GM18505 (cell line): ENCODE data around the gene CROCC.

Experiments used
- ATAC-seq: cut with Tn5 transposase; IDR thresholded peaks from one replicate; pipeline ENCODE4 v1.9.1; 2021; ENCODE audit not compliant: unreplicated experiment
- POLR2A ChIP-seq: IDR thresholded peaks from 4 replicates; pipeline ENCODE4 v1.6.1; 2011; ENCODE audit warnings: borderline replicate concordance; ENCODE audit not compliant: insufficient read depth, insufficient read length; ENCODE audit errors: extremely low read depth

The CROCC gene

DNA sequence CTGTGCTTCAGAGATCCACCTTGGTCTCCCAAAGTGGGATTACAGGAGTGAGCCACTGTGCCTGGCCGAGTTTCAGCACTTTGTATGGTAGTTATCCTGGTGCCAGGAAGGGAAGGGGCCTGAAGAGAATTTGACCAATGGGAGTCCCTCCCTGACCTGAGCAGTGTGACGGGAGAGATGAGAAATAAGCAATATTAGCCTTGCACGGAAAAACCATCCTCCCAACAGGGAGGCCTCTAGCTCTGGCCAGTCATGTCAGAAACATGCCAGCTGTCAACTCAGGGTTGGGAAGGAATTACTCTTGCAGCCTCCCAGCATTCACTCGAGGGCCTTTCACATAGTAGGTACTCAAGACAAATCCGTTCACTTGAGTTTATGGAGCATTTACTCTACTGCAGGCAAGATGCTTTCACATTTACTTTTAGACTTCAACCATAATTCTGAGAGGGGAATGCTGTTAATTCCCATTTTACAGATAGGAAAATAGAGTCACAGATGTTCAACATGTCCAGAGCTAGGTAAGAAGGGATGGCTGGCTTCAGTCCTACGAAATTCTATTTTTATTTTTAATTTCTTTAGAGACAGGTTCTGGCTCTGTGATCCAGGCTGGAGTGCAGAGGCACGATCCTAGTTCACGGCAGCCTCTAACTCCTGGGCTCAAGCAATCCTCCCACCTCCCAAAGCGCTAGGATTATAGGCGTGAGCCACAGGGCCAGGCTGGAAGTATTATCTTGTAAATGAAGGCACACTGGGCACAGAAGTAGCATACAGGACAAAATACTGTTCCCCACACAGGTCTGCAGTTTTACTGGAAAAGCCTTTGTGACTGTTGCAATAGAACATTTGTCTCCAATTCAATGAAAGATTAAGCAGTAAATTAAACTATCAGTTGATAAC, 93.2 kb downstream of the CROCC start:
- no peak for TF ChIP-seq POLR2A
- ATAC-seq: no peak

DNA sequence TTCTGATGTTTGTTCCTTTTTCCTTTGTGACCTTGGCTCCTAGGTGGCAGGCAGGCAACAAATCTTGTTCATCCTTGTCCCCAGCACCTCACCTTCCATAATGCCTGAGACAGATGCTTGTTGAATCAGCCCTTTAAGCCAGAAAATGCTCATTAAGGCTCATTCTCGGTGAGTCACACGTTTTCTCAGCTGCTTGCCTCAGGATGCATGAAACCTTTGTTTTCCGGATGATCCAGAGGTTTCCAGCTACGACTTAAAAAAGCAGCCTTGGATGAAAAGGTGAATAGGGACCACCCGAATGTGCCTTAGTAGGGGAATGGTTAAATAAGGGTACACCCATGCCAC, 94.6 kb downstream of the CROCC start:
- ATAC-seq: no peak

DNA sequence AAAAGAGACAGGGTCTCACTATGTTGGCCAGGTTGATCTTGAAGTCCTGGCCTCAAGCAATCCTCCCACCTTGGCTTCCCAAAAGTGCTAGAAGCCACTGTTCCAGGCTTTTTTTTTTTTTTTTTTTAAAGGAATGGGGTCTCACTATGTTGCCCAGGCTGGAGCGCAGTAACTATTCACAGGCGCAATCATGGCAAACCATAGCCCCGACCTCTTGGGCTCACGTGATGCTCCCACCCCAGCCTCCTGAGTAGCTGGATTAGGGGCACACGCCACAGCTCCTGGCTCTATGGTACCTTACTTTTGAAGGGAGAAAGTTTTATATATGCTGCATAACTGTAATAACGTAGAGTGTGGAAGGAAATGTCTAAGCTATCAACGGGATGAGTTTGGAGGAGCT, 95.7 kb downstream of the CROCC start:
- no peak for ATAC-seq
- TF ChIP-seq POLR2A: no peak

More for the DNA sequence above, 94.6 kb downstream of the CROCC start:
- no peak for TF ChIP-seq POLR2A

DNA sequence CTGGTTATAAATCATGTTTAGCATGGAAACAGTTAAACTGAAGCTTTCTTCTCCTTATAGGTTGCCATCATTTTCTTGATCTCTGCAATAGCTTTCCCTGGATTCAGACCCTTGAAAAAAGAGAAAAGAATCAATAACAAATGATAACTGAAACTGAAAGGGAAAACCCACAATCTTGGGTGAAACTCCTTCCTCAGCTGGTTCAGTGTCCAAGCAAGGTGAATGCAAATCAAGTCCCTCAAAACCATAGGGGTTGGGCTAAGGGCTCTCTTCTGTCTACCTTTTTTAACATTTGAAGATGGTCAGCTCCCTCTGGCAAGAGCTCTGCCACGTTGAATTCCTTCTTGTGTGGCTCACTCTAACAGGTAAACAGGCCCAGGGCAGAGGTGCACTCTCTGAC, 97.1 kb downstream of the CROCC start:
- no peak for TF ChIP-seq POLR2A
- ATAC-seq: no peak

DNA sequence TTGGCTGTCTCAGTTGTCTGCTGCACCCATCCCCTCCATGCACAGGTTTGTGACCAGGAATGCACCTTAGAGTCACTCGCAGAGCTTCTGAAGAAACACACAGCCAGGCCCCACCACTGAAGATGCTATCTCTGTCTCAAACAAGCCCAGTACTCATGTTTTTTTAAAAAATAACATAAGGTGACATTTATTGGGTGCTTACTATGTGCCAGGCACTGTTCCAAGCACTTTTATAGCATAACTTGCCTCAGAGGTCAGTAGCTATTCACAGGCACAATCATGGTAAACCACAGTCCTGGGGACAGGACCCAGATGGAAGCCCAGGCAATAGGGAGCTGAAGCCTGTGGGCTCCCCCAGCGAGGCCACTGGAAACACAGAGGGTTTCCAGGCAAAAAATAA, 98.8 kb downstream of the CROCC start:
- ATAC-seq: no peak
- TF ChIP-seq POLR2A: no peak

DNA sequence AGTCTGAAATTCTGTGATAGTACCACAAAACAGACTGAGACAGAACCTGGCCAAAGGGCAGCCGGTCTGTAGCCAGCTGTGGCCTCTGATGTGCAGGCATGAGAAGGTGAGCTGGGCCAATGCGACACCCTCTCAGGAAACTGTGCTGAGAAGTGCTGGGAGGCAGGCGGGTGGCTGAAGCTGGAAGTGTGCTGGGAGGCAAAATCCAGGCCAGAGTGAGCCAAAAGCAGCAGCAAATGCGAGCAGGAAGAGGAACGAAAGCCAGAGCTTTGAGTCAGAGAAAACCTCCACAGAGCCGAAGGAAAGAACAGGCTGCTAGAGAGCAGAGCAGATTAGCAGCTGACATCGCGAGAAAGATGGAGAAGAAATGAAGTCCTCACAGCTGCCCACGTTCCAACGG, 100.2 kb downstream of the CROCC start:
- no peak for TF ChIP-seq POLR2A
- no peak for ATAC-seq
